K562 (cell line): Measurements from ENCODE around the gene GCK. TPM values are rescaled to one million over a fixed set of nuclear protein-coding genes. Genes with fewer than 3 reads are reported as not detected.

ENCODE experiments used
- ATAC-seq: fragments of 200-7000 bp; cut with Tn5 transposase; 3 replicates; pipeline ENCODE4 v1.9.1; 2020; ENCODE audit warnings: moderate library complexity
- BruUV-seq: library from RNA; stranded (reverse); fragments of 400-500 nt; replicated peaks from 2 replicates; lab custom pipeline; 2021; lab: Mats Ljungman, UMichigan
- CTCF ChIA-PET: fragments of 300-600 bp; formaldehyde crosslinking; extraction: SDS; loops from one replicate; lab custom pipeline; 2021; ENCODE audit warnings: low intra/inter-chr PET ratio; lab: Yijun Ruan, JAX
- POLR2A ChIA-PET: fragments of 300-600, 350-650 bp; sonication (Branson Sonifier 250); formaldehyde crosslinking; extraction: SDS; loops from one replicate; lab custom pipeline; 2021; ENCODE audit warnings: antibody characterized with exemption, inconsistent platforms; lab: Yijun Ruan, JAX
- DNase-seq, 4 experiments: peaks; one replicate each; pipeline versions ENCODE4 v3.0.0 to v3.0.0-alpha.2; 2011 to 2018; ENCODE audit warnings: low spot score in 3 of 4, mixed read lengths in 3 of 4; ENCODE audit errors: extremely low read depth in 1 of 4
- FAIRE-seq: peaks from 2 replicates; lab custom pipeline; 2011; peaks lifted over from hg19 to GRCh38; lab: Jason Lieb, UNC
- H2AFZ ChIP-seq: 2 replicates; pipeline ENCODE4 v1.6.0; 2011; ENCODE audit warnings: low read depth, low read length, control low read depth, inconsistent platforms
- H3K27ac ChIP-seq: fragments of 200-600 bp; 3 replicates; pipeline ENCODE4 v1.8.0; 2011; ENCODE audit warnings: low read depth, mild to moderate bottlenecking, control low read depth, inconsistent platforms, low read length, moderate library complexity, mixed read lengths; ENCODE audit errors: extremely low read depth
- H3K27me3 ChIP-seq, 2 experiments: fragments of 300-600 bp in 1 of 2; 2 replicates in 1 of 2; 3 replicates in 1 of 2; pipeline versions ENCODE4 v1.6.0 to v1.8.0; 2011; ENCODE audit warnings: inconsistent platforms in 2 of 2, low read length in 2 of 2, mild to moderate bottlenecking in 1 of 2, mixed read lengths in 1 of 2, moderate library complexity in 1 of 2; ENCODE audit not compliant: control insufficient read depth in 2 of 2, insufficient read depth in 2 of 2
- H3K36me3 ChIP-seq: fragments of 300-600 bp; 3 replicates; pipeline ENCODE4 v1.8.0; 2011; ENCODE audit warnings: mild to moderate bottlenecking, low read length, inconsistent platforms; ENCODE audit not compliant: control insufficient read depth, insufficient read depth
- H3K4me1 ChIP-seq, 2 experiments: fragments of 200-600 bp in 1 of 2; replicated peaks in 1 of 2; 2 replicates in 1 of 2; 3 replicates in 1 of 2; pipeline versions ENCODE4 v1.5.1 to v1.8.0; 2011; ENCODE audit warnings: inconsistent platforms in 2 of 2, low read length in 2 of 2, mild to moderate bottlenecking in 1 of 2, mixed read lengths in 1 of 2, moderate library complexity in 1 of 2; ENCODE audit not compliant: control insufficient read depth in 2 of 2, insufficient read depth in 2 of 2
- H3K4me2 ChIP-seq: 2 replicates; pipeline ENCODE4 v1.6.1; 2011; ENCODE audit warnings: low read length, control low read depth, inconsistent platforms, mixed read lengths; ENCODE audit not compliant: insufficient read depth
- H3K4me3 ChIP-seq: fragments of 200-600 bp; sonication (generic), shearing (Covaris generic); 2 replicates; pipeline ENCODE4 v1.5.1; 2016; ENCODE audit warnings: control low read depth, inconsistent platforms
- H3K79me2 ChIP-seq: fragments of 200-600 bp; 3 replicates; pipeline ENCODE4 v1.8.0; 2011; ENCODE audit warnings: low read length, inconsistent platforms; ENCODE audit not compliant: control insufficient read depth, insufficient read depth
- H3K9ac ChIP-seq, 2 experiments: 2 replicates each; pipeline versions ENCODE4 v1.6.0 to v1.6.1; 2011; ENCODE audit warnings: low read depth in 2 of 2, low read length in 2 of 2, control low read depth in 1 of 2, inconsistent platforms in 1 of 2, mild to moderate bottlenecking in 1 of 2, mixed read lengths in 1 of 2; ENCODE audit not compliant: insufficient read depth in 1 of 2
- H3K9me1 ChIP-seq: one replicate; pipeline ENCODE4 v1.6.0; 2011; ENCODE audit warnings: inconsistent platforms, mild to moderate bottlenecking, low read length, moderate library complexity; ENCODE audit not compliant: control insufficient read depth, insufficient read depth
- H3K9me3 ChIP-seq: replicated peaks from 2 replicates; pipeline ENCODE4 v1.5.1; 2011; ENCODE audit warnings: low read depth, low read length, inconsistent platforms; ENCODE audit not compliant: control insufficient read depth, insufficient read depth
- H4K20me1 ChIP-seq: replicated peaks from 2 replicates; pipeline ENCODE4 v1.6.1; 2011; ENCODE audit warnings: low read length, inconsistent platforms, mixed read lengths; ENCODE audit not compliant: control insufficient read depth, insufficient read depth
- BHLHE40 ChIP-seq: IDR thresholded peaks from 2 replicates; pipeline ENCODE4 v1.6.1; 2011; ENCODE audit warnings: low read length, improper control_type of control experiment
- DPF2 ChIP-seq: fragments of 450-650 bp; IDR thresholded peaks from 2 replicates; pipeline ENCODE4 v1.6.1; 2016
- FOXJ2 ChIP-seq: fragments of 200-800 bp; sonication (Bioruptor generic); IDR thresholded peaks from 2 replicates; pipeline ENCODE4 v1.6.1; 2016; ENCODE audit warnings: missing genetic modification characterization, missing compliant biosample characterization
- HDAC3 ChIP-seq: fragments of 450-650 bp; IDR thresholded peaks from 2 replicates; pipeline ENCODE4 v1.6.1; 2018; ENCODE audit warnings: borderline replicate concordance, mild to moderate bottlenecking, moderate library complexity; ENCODE audit not compliant: partially characterized antibody
- HMGN3 ChIP-seq: IDR thresholded peaks from 2 replicates; pipeline ENCODE4 v1.6.1; 2011; ENCODE audit warnings: borderline replicate concordance, low read depth, mild to moderate bottlenecking, mixed read lengths, low read length; ENCODE audit not compliant: insufficient read length; ENCODE audit errors: extremely low read depth
- NELFE ChIP-seq: IDR thresholded peaks from 2 replicates; pipeline ENCODE4 v1.6.1; 2011; ENCODE audit warnings: mild to moderate bottlenecking; ENCODE audit not compliant: insufficient read depth, insufficient read length
- RNF2 ChIP-seq: sonication (generic); IDR thresholded peaks from 2 replicates; pipeline ENCODE4 v1.6.1; 2016
- SLC30A9 ChIP-seq: fragments of 250-450 bp; sonication (Bioruptor Pico); IDR thresholded peaks from 2 replicates; pipeline ENCODE4 v1.8.0; 2022; ENCODE audit warnings: mild to moderate bottlenecking, moderate library complexity
- TAL1 ChIP-seq: fragments of 450-650 bp; IDR thresholded peaks from 2 replicates; pipeline ENCODE4 v1.6.1; 2016; ENCODE audit warnings: mild to moderate bottlenecking
- ZC3H11A ChIP-seq: IDR thresholded peaks from 2 replicates; pipeline ENCODE4 v1.6.1; 2012; ENCODE audit warnings: low read depth, low read length, improper control_type of control experiment
- ZNF79 ChIP-seq: fragments of 250-450 bp; sonication (Bioruptor Pico); IDR thresholded peaks from 2 replicates; pipeline ENCODE4 v1.4.0; 2020; ENCODE audit warnings: low read depth, mild to moderate bottlenecking, moderate library complexity
- WGBS: fragments of 100-300 bp; shearing (Covaris generic); methylation state at CpG from one replicate; pipeline ENCODE4 v1.1.6; 2016; ENCODE audit warnings: low coverage, mixed read lengths; ENCODE audit not compliant: insufficient coverage; ENCODE audit errors: missing lambda C conversion rate; 5-methylcytosine and 5-hydroxymethylcytosine counted together
- in situ Hi-C: fragments of 300-500 bp; cut with MboI; formaldehyde crosslinking; loops from 4 replicates; pipeline ENCODE4 v1.15.0; 2018; ENCODE audit warnings: inconsistent platforms, mixed read lengths
- intact Hi-C: fragments of 100-400 bp; cut with micrococcal nuclease; formaldehyde crosslinking; loops from 2 replicates; pipeline ENCODE4 v1.14.2; 2022
- polyA plus RNA-seq, 8 experiments: library from polyadenylated mRNA; depleted of rRNA in 4 of 8; stranded (reverse) in 5 of 8; unstranded in 3 of 8; fragments of >200 nt; fragmentation: Nextera tagmentation in 2 of 8; fragmentation: Illumina TruSeq in 1 of 8; extraction: Ambion mirVana in 2 of 8; extraction: Trizol in 1 of 8; gene quantifications; 2 replicates each; pipeline versions ENCODE4 v1.2.1 to v1.2.3, GENCODE V29; 2011 to 2014; ENCODE audit warnings: inconsistent platforms in 1 of 8, missing spikeins in 1 of 8
- total RNA-seq, 7 experiments: library from RNA; depleted of rRNA in 6 of 7; stranded (reverse); fragments of >200 nt in 6 of 7; fragmentation: Illumina TruSeq in 2 of 7; extraction: Trizol in 2 of 7; gene quantifications; 2 replicates each; pipeline versions ENCODE4 v1.2.1 to v1.2.3, GENCODE V29; 2011 to 2021; ENCODE audit warnings: low replicate concordance in 1 of 7
- TF ChIP-seq, protein P1 (sequence below), 2 experiments: fragments of 200-800 bp in 1 of 2; sonication (Bioruptor generic) in 1 of 2; sonication (generic) in 1 of 2; formaldehyde crosslinking in 1 of 2; IDR thresholded peaks in 1 of 2; conservative IDR thresholded peaks in 1 of 2; 2 replicates each; pipeline versions ENCODE4 v1.5.0 to v1.6.1; 2016 to 2020; ENCODE audit warnings: missing compliant biosample characterization in 1 of 2, missing genetic modification characterization in 1 of 2, missing genetic modification reagents in 1 of 2

The GCK gene
- total and polyA plus RNA-seq, 9 of the 15 experiments (the other 6 are each of a cell fraction or from before 2014, with no cell fraction given): 0.11 to 0.55 (median 0.16) TPM; not detected in 3

DNA sequence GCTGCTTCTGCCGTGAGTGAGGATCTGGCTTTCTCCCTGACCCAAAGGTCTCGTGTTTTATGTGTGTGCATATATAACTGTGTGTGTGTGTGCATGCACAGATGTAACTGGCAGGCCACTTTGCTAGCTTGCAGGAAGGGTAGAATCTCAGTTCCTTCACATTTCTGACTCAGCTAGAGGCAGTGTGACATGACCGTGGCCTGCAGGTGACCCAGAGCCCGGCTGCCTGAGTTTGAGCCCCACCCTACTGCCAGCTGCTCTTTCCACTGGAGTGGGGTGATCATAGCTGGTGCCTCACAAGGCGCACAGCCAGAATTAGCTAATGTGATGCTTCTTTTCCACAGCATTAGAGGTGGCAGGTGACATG is 38.8 kb downstream of the GCK start:
- CTCF ChIA-PET: no interaction called here
- no peak overlapping the region for H2AFZ ChIP-seq
- H4K20me1 ChIP-seq: no peaks in the 10 kb centered on the region
- BruUV-seq: no TSS peak
- POLR2A ChIA-PET: interaction anchor here (1.0 to 1.6 kb wide), 2 partner anchors 13 to 75 kb away, joined by 3 to 5 read pairs; no protein-coding TSS in a partner anchor
- no peak overlapping the region for H3K4me2 ChIP-seq
- intact Hi-C loops: no loop called here
- peak overlapping the region in 1 of 2 experiments; percentile 46; a peak in 1 of 4 replicates for H3K9ac ChIP-seq
- TF ChIP-seq BHLHE40: peak; percentile 34; the same call in 1 of the 2 replicates
- no peak for TF ChIP-seq HDAC3
- TF ChIP-seq TAL1: no peak
- in situ Hi-C loops: no loop called here
- peak; percentile 78 for FAIRE-seq
- no peaks in the 10 kb centered on the region for H3K36me3 ChIP-seq
- WGBS: 40% methylated on average over 5 of the region's 5 CpGs
- no peaks in the 10 kb centered on the region for H3K79me2 ChIP-seq
- H3K9me3 ChIP-seq: no peaks in the 10 kb centered on the region
- H3K9me1 ChIP-seq: no peaks in the 10 kb centered on the region
- peaks cover 21 to 61% of the 10 kb centered on the region in 2 experiments for H3K4me1 ChIP-seq
- no peak overlapping the region for H3K27ac ChIP-seq
- no peak overlapping the region for H3K4me3 ChIP-seq
- no peak for ATAC-seq
- no peaks in the 10 kb centered on the region for H3K27me3 ChIP-seq
- DNase-seq: no peak

DNA sequence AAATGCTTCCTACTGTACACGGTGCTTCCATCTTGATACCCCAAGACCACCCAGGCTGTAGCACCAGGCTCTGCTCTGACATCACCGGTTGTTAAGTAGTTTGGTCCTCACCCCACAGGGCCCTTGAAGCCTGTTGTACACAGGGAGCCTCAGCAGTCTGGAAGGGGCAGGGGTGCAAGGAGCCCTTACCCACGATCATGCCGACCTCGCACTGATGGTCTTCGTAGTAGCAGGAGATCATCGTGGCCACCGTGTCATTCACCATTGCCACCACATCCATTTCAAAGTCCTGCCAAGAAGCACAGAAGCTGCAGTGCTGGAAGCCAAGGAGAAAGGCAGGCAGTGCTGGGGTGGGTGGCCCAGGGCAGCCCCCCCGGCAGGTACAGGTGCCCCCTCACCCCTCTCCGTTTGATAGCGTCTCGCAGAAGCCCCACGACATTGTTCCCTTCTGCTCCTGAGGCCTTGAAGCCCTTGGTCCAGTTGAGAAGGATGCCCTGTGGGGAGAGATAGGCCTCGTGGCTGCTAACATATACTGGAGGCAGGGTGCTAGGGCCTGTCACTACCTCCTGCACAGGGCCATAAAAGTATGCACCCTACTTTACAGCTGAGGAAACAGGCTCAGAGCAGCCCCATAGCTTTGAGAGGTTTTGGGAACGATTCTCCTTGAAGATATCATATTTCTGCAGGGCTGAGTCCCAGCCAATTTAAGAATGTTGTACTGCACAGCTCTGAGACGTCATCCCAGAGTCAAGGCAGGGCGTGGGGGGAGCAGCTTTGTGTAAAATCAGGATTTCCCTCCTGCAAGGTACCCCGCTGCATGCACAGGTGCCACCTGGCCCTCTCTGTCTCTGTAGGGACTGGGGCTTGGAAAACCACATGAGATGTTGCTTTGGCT is 39.4 kb downstream of the GCK start:
- POLR2A ChIA-PET: interaction anchor here (0.6 kb wide), 1 partner anchor 1623 kb away, joined by 3 read pairs; no protein-coding TSS in a partner anchor
- BruUV-seq: no TSS peak
- Histone ChIP-seq H3K4me3 (no peak overlapping the region), H3K4me2 (no peak overlapping the region), H3K9me3 (no peaks in the 10 kb centered on the region), H3K36me3 (no peaks in the 10 kb centered on the region), H3K9me1 (no peaks in the 10 kb centered on the region), H3K9ac (no peak overlapping the region), H4K20me1 (no peaks in the 10 kb centered on the region), H3K27me3 (no peaks in the 10 kb centered on the region), H3K27ac (no peak overlapping the region), H3K79me2 (no peaks in the 10 kb centered on the region), H2AFZ (no peak overlapping the region; the same call in 1 of the 2 replicates), H3K4me1 (peaks cover 21 to 67% of the 10 kb centered on the region in 2 experiments)
- in situ Hi-C loops (no loop called here), intact Hi-C loops (loop anchor here (5.0 kb wide), 1 partner anchor 47 kb away; no protein-coding TSS in a partner anchor)
- FAIRE-seq (no peak), DNase-seq (no peak), ATAC-seq (no peak)
- 68% methylated on average over 18 of the region's 18 CpGs for WGBS
- CTCF ChIA-PET: no interaction called here
- TF ChIP-seq SLC30A9 (CRISPR knock-in tag): no peak
- TF ChIP-seq DPF2: no peak
- no peak for TF ChIP-seq FOXJ2 (tag)
- TF ChIP-seq ZNF79: no peak
- TF ChIP-seq ZC3H11A: no peak
- TF ChIP-seq, protein P1, sequence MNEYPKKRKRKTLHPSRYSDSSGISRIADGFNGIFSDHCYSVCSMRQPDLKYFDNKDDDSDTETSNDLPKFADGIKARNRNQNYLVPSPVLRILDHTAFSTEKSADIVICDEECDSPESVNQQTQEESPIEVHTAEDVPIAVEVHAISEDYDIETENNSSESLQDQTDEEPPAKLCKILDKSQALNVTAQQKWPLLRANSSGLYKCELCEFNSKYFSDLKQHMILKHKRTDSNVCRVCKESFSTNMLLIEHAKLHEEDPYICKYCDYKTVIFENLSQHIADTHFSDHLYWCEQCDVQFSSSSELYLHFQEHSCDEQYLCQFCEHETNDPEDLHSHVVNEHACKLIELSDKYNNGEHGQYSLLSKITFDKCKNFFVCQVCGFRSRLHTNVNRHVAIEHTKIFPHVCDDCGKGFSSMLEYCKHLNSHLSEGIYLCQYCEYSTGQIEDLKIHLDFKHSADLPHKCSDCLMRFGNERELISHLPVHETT (CRISPR knock-in tag; conservative IDR thresholded peaks at IDR 0.05 in 1 of 2, IDR thresholded peaks at IDR 0.05 in 1 of 2): no peak
- TF ChIP-seq HMGN3: no peak
- no peak for TF ChIP-seq RNF2
- TF ChIP-seq NELFE: no peak
